Small intestine (tissue), 7 donors: ENCODE measurements around the gene IGHMBP2. TPM values are rescaled to one million over a fixed set of nuclear protein-coding genes. Genes with fewer than 3 reads are reported as not detected.
"Not testable (repeated sequence)": the region's sequence is repeated elsewhere in the genome, so short reads cannot be mapped to it uniquely, and the experiment has no call there.

ENCODE experiments used
- DNase-seq, 2 donors: peaks; one replicate each; pipeline versions ENCODE4 v3.0.0 to v3.0.0-alpha.2; 2013
- FAIRE-seq: peaks from 2 replicates; lab custom pipeline; 2012; peaks lifted over from hg19 to GRCh38; lab: Jason Lieb, UNC
- H3K27ac ChIP-seq, 3 donors: one replicate each; pipeline ENCODE4 v1.5.1; 2013; ENCODE audit warnings: low read length in 2 of 3, mild to moderate bottlenecking in 2 of 3, control low read depth in 1 of 3, inconsistent platforms in 1 of 3, low read depth in 1 of 3, moderate library complexity in 1 of 3
- H3K27me3 ChIP-seq, 3 donors: one replicate each; pipeline ENCODE4 v1.6.1; 2013; ENCODE audit warnings: low read length in 3 of 3, inconsistent platforms in 1 of 3; ENCODE audit not compliant: control insufficient read depth in 3 of 3, insufficient read depth in 3 of 3
- H3K36me3 ChIP-seq, 3 donors: one replicate each; pipeline ENCODE4 v1.6.1; 2013; ENCODE audit warnings: low read length in 3 of 3, inconsistent platforms in 1 of 3, low read depth in 1 of 3, mild to moderate bottlenecking in 1 of 3, moderate library complexity in 1 of 3; ENCODE audit not compliant: control insufficient read depth in 3 of 3, insufficient read depth in 2 of 3
- H3K4me1 ChIP-seq, 3 donors: one replicate each; pipeline ENCODE4 v1.6.1; 2013; ENCODE audit warnings: low read length in 2 of 3, inconsistent platforms in 1 of 3, low read depth in 1 of 3, mild to moderate bottlenecking in 1 of 3, moderate library complexity in 1 of 3; ENCODE audit not compliant: control insufficient read depth in 3 of 3, insufficient read depth in 2 of 3
- H3K4me3 ChIP-seq, 3 donors: one replicate each; pipeline ENCODE4 v1.5.1; 2013; ENCODE audit warnings: low read length in 3 of 3, control low read depth in 1 of 3, inconsistent platforms in 1 of 3, low read depth in 1 of 3, mild to moderate bottlenecking in 1 of 3, moderate library complexity in 1 of 3
- H3K9me3 ChIP-seq, 2 donors: one replicate each; pipeline ENCODE4 v1.6.1; 2013; ENCODE audit warnings: low read depth in 1 of 2, low read length in 1 of 2; ENCODE audit not compliant: control insufficient read depth in 2 of 2, insufficient read depth in 1 of 2
- WGBS, 3 donors: extraction: QIAGEN DNeasy Blood & Tissue Kit; methylation state at CpG; one replicate each; pipeline ENCODE4 v1.1.7; 2013; 5-methylcytosine and 5-hydroxymethylcytosine counted together
- polyA plus RNA-seq, 4 donors: library from polyadenylated mRNA; stranded (reverse) in 3 of 4; unstranded in 1 of 4; fragments of 200-250 nt in 3 of 4; fragments of 120-200 nt in 1 of 4; gene quantifications; one replicate each; pipeline versions ENCODE4 v1.2.1 to v1.2.3, GENCODE V29; 2013
- donor health status: healthy with polysubstance abuse.
- donor health status: control.
- donor health status: control.
- donor health status: Bipolar disorder and iron deficiency.
- donor health status: healthy.

Gene IGHMBP2
- polyA plus RNA-seq, 4 donors, result 10.3 to 40.7 (median 19.5) TPM

DNA sequence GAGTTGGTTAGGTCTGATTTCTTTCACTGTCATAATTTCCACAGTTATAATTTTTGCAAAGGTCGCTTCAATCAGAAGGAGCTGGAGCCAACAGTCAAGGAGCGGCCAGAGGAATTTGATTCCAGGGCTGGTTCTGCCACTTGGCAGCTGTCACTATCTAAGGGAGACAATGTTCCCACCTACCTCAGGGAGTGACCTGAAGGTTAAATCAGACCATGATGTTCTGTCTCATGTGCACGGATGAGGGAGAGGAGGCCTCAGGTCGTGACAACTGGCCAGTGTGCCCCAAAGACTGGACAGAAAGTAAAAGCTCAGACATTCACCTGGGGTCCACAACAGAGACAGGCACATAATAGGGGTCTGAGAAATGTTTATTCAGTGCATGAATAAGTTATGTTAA lies 69.5 kb downstream of the IGHMBP2 start:
- DNase-seq, result no peak

DNA sequence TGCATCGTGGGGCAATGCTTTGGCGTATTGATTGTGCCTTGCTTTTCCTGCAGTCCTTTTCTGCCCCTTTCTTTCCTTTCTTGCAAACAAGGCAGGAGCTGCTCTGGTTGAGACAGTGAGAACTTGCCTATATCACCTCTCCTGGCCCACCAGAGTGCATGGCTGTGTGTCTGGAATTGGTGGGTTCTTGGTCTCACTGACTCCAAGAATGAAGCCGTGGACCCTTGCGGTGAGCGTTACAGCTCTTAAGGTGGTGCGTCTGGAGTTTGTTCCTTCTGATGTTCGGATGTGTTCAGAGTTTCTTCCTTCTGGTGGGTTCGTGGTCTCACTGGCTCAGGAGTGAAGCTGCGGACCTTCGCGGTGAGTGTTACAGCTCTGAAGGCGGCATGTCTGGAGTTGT lies 70.0 kb downstream of the IGHMBP2 start:
- H3K36me3 ChIP-seq, H3K4me1 ChIP-seq, DNase-seq, H3K27me3 ChIP-seq, H3K9me3 ChIP-seq, FAIRE-seq, H3K4me3 ChIP-seq, H3K27ac ChIP-seq: not testable (repeated sequence)
- 90 to 92% (median 91%) methylated on average over 12 of the region's 12 CpGs for WGBS, 3 donors

More for the DNA sequence above, 69.5 kb downstream of the IGHMBP2 start:
- Histone ChIP-seq H3K27me3 (peaks cover 0 to 11% (median 0%) of the 10 kb centered on the region in 3 donors), H3K27ac (no peak overlapping the region), H3K9me3 (peaks cover 0 to 6% of the 10 kb centered on the region in 2 donors), H3K4me1 (no peaks in the 10 kb centered on the region), H3K4me3 (no peak overlapping the region), H3K36me3 (no peaks in the 10 kb centered on the region)
- no peak for FAIRE-seq
- WGBS, 3 donors, result 12 to 54% (median 42%) methylated on average over 4 of the region's 4 CpGs

DNA sequence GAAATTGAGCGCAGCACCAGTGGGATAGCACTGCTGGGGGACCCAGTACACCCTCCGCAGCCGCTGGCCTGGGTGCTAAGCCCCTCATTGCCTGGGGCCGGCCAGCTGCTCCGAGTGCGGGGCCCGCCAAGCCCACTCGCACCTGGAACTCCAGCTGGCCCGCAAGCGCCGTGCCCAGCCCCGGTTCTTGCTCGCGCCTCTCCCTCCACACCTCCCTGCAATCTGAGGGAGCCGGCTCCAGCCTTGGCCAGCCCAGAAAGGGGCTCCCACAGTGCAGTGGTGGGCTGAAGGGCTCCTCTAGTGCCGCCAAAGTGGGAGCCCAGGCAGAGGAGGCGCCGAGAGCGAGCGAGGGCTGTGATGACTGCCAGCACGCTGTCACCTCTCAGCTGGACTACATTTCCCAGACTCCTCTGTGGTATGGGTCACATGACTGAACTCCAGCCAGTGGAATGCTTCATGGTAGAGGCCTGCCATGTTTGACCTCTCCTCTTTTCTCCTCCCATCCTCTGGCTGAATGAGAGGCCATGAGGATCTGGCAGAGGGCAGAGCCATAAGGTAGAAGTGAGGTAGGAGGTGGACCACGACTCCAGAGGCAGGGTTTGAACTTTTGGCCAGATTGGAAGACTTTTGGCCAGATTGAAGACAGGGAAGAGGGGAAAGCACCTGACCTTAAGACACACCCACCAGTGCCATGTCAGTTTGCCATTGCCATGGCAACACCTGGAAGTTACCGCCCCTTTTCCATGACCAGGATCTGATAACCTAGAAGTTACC lies 70.9 kb downstream of the IGHMBP2 start:
- Histone ChIP-seq H3K9me3 (peaks cover 0 to 6% of the 10 kb centered on the region in 2 donors), H3K4me1 (no peaks in the 10 kb centered on the region), H3K36me3 (no peaks in the 10 kb centered on the region), H3K4me3 (no peak overlapping the region), H3K27ac (no peak overlapping the region), H3K27me3 (peaks cover 0 to 7% (median 0%) of the 10 kb centered on the region in 3 donors)
- WGBS, 3 donors, result 92 to 96% (median 96%) methylated on average over 21 to 23 of the region's 23 CpGs
- peak in 1 of 2 donors; percentile 15 for DNase-seq
- FAIRE-seq, result no peak

DNA sequence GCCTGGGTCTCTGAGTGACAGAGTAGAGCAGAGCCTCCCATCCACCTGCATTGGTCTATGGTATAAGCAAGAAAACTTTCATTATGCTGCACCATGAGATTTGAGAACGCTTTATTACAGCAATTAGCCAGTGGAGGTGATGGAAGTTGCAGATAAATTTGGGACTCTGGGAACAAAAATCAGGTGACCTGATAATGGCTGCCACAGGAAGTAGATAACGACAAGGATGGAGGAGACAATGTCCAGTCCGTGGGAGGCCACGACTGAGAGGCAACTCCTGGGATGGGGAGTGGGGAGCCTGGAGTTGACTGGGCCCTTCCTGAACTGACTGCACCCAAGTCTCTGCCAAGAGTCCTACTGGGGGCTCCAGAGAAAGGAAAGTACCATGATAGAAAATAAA lies 72.4 kb downstream of the IGHMBP2 start:
- H3K27ac ChIP-seq, result no peak overlapping the region
- no peak for FAIRE-seq
- no peaks in the 10 kb centered on the region for H3K4me1 ChIP-seq
- no peak for DNase-seq
- peaks cover 0 to 6% of the 10 kb centered on the region in 2 donors for H3K9me3 ChIP-seq
- no peak overlapping the region for H3K4me3 ChIP-seq
- 23 to 53% (median 33%) methylated on average over 4 of the region's 4 CpGs for WGBS, 3 donors
- H3K36me3 ChIP-seq, result no peaks in the 10 kb centered on the region
- peaks cover 0 to 4% (median 0%) of the 10 kb centered on the region in 3 donors for H3K27me3 ChIP-seq

DNA sequence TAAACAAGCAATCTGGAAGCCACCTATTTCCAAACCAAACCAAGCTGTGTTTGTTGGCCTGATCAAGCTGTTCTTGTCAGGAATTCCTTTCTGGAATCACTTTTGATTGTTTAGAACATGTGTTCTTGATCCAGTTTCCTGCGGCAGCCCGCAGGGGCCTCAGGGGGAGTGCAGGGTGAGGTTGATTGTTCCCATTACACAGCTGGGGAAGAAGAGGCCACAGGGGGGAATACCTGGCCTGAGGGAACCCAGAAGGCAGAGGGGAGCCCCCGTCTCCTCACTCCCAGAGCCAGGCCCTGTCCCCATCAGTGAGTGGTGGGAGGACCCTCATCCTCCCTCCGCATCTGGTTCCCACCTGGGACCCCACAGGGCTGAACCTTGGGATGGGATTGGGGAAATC lies 72.9 kb downstream of the IGHMBP2 start:
- FAIRE-seq (no peak), DNase-seq (no peak)
- WGBS, 3 donors, result 81 to 87% (median 81%) methylated on average over 4 of the region's 4 CpGs

DNA sequence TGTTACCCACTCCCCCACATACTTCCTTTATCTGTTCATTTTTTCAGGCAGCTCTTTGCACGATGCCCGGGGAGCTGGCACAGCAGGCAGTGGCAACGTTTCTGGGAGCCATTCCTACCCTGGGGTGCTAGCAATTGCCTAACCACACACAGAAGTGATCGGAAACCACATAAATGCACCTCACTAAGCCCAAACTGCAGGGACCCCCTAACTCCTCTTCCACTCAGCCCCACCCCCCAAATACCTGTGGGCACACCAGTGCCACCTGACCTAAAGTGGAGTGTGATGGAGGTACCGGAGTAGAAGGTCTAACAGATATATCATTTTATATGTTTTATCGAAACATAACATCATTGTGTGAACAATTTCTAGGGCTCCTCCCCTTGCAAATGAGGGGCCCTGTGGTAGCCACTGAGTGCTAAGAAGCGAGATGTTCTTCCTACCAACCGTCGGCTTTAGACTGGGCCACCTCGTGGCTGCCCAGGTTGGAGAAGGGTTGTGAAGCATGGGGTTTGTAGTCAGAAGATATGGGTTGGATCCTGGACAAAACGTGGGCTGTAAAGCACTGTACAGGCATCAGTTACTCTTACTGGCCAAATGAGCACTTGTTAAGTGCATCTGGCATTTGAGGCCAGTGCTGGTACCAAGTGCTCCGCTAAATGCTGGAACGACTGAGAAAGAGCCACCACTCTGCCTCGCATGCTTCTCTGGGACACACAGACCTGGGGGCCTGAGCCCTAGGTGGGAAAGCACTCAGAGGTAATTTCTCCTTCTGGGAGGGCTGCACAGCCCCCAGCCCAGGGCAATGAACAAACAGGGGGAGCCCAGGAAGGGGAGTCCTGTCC lies 74.3 kb downstream of the IGHMBP2 start:
- 68 to 76% (median 71%) methylated on average over 14 of the region's 14 CpGs for WGBS, 3 donors
- Histone ChIP-seq H3K36me3 (no peaks in the 10 kb centered on the region), H3K27me3 (no peaks in the 10 kb centered on the region), H3K27ac (no peak overlapping the region), H3K9me3 (peaks cover 0 to 6% of the 10 kb centered on the region in 2 donors), H3K4me1 (no peaks in the 10 kb centered on the region), H3K4me3 (no peak overlapping the region)
- no peak for FAIRE-seq
- DNase-seq, result no peak

More for the DNA sequence above, 72.9 kb downstream of the IGHMBP2 start:
- H3K9me3 ChIP-seq, result peaks cover 0 to 6% of the 10 kb centered on the region in 2 donors
- no peaks in the 10 kb centered on the region for H3K27me3 ChIP-seq
- no peak overlapping the region for H3K4me3 ChIP-seq
- no peak overlapping the region for H3K27ac ChIP-seq
- no peaks in the 10 kb centered on the region for H3K4me1 ChIP-seq
- no peaks in the 10 kb centered on the region for H3K36me3 ChIP-seq

DNA sequence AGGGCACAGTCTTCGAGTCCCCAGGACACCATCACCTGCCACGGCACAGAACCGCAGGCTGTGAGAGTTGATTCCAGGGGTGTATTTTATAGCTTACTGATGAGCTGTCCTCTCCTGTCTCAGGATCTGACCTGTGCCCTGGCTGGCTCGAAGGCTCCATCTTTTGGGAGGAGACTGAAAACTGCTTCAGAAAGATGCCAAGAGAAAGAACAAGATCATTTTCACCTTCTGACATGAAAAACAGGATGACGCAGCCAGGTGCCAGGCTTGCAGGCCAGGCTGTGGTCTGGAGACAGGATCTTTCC lies 74.9 kb downstream of the IGHMBP2 start:
- no peaks in the 10 kb centered on the region for H3K27me3 ChIP-seq
- DNase-seq, result no peak

DNA sequence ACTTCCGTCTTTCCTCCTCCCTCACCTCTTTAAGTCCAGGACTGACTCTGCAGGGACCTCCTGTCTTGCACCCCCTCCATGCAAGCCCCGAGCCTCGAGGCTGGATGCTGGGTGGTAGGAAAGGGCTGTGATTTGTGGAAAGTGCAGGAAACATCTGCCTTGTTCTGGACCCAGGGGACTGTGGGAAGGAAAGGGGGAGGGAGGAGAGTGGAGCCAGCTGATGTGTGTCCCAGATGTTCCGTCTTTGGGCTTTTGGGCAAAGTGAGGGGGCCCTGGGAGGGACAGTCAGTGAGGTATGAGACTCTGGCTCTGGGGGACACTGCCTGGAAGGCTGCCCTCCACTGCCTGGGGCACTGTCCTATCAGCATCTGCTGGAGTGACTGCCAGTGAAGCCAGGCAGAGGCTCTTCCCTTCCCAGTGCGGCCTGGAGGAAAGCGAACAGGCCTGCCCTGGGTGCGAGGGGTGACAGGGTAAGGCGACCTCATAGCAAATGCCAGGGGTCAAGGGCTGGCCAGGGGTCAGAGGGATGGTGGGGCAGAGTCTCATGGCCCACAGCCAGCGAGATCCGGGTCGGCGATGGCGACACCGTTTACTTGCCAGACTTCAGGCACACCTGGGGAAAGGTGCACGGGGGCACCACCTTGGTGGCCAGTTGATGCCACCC lies 75.4 kb downstream of the IGHMBP2 start:
- DNase-seq (no peak), FAIRE-seq (no peak)
- Histone ChIP-seq H3K9me3 (peaks cover 0 to 6% of the 10 kb centered on the region in 2 donors), H3K27me3 (no peaks in the 10 kb centered on the region), H3K36me3 (no peaks in the 10 kb centered on the region), H3K4me1 (no peaks in the 10 kb centered on the region), H3K4me3 (no peak overlapping the region), H3K27ac (no peak overlapping the region)
- WGBS, 3 donors, result 37 to 64% (median 56%) methylated on average over 15 of the region's 15 CpGs

More for the DNA sequence above, 74.9 kb downstream of the IGHMBP2 start:
- no peaks in the 10 kb centered on the region for H3K36me3 ChIP-seq
- peaks cover 0 to 6% of the 10 kb centered on the region in 2 donors for H3K9me3 ChIP-seq
- FAIRE-seq, result no peak
- H3K27ac ChIP-seq, result no peak overlapping the region
- no peaks in the 10 kb centered on the region for H3K4me1 ChIP-seq
- WGBS, 3 donors, result 46 to 68% (median 55%) methylated on average over 5 of the region's 5 CpGs
- no peak overlapping the region for H3K4me3 ChIP-seq
